GM18526 (cell line): ENCODE data around the gene ZNF575.
A peak's percentile ranks its signal among the peaks of the same experiment; 100 is the strongest.

ENCODE experiments used
- POLR2A ChIP-seq: IDR thresholded peaks from 3 replicates; pipeline ENCODE4 v1.6.1; 2011; ENCODE audit not compliant: insufficient read length; ENCODE audit errors: extremely low read depth

Gene ZNF575

DNA sequence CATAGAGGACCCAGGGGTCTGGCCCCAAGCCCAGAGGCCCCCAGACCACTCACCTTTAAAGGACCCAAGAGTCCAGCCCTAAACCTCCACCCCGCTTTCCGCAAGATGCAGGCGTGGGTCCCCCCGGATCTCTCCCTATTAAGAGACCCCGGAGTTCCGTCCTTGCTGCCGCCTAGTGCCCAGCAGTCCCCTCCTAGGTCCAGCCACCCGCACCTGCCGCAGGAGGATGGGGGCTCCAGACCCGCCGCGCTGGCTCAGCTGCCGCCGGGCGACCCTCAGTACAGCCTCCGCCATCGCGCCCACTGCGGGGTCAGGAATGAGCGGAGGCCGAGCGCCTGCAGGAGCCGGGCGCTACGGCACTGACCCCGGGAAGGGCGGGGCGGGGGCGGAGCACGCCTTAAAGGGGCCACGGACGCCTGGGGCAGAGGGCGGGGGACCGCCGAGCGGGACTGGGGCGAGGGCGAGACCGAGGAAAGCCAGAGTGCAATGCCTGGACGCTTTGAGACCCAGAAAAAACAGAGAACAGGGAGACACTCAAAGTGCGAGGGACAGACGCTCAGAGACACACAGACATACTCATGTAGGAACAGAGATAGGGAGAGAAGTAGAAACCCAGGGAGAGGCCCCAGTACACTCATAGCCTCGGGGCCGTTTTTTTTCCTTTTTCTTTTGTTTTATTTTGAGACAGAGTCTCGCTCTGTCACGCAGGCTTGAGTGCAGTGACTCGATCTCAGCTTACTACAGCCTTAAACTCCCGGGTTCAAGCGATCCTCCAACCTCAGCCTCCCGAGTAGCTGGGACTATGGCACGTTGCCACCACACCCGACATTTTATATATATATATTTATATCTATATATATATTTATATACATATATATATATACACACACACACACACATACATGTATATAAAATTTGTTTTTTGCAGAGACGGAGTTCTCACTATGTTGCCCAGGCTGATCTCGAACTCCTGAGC is 5.8 kb upstream of the ZNF575 start, which contains the start of gene ETHE1:
Gene ETHE1 (minus strand): TSS at position 318 of the 976 bp plus-strand sequence. CDS start 24 bp downstream, at position 294.
- peak; percentile 85 for TF ChIP-seq POLR2A

DNA sequence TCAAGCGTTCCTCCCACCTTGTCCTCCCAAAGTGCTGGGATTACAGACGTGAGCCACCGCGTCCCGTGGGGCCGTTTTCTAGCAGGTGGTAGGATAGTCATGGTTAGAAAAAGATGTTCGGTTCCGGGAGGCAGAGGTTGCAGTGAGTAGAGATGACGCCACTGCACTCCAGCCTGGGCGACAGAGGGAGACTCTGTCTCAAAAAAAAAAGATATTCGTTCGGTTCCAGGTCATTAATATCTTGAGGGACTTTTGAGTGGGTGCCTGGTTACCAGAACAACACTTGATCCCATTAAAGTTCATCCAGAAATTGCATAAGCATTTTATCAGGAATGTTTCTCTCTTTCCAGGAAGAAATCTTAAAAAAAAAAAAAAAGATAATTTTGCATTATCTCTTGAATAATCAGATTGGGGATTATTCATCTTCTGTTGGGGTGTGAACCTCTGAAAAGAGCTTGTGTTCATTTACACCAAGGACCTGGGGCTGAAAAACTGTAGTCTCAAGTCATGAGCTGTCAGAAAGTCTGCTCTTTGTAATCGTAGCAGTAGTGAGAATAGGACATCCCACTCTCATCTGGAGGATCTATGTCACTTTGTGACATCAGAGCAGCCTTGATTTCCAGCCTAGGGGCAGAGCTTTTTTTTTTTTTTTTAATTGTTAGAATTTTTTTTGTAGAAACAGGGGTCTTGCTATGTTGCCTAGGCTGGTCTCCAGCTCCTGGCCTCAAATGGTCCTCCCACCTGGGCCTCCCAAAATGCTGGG is 4.9 kb upstream of the ZNF575 start:
- TF ChIP-seq POLR2A, result no peak

DNA sequence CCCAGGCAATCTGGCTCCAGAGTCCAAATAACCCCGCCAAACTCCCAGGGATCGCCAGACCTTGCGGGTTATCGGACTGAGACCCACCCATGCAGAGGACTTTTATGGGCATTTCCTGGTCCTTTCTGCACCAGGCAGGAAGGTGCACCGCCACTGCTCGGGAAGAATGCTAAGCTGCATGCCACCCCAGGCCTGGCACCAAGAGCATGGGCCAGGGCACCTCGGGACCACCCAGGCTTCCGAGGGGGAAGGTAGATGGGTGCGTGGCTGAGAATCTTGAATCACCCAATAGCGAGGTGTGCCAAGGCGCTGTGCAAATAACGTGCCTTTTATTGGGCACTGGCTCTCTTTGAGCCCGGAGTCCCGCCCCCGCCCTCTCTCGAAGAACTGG is 422 bp upstream of the ZNF575 start:
- TF ChIP-seq POLR2A, result no peak

DNA sequence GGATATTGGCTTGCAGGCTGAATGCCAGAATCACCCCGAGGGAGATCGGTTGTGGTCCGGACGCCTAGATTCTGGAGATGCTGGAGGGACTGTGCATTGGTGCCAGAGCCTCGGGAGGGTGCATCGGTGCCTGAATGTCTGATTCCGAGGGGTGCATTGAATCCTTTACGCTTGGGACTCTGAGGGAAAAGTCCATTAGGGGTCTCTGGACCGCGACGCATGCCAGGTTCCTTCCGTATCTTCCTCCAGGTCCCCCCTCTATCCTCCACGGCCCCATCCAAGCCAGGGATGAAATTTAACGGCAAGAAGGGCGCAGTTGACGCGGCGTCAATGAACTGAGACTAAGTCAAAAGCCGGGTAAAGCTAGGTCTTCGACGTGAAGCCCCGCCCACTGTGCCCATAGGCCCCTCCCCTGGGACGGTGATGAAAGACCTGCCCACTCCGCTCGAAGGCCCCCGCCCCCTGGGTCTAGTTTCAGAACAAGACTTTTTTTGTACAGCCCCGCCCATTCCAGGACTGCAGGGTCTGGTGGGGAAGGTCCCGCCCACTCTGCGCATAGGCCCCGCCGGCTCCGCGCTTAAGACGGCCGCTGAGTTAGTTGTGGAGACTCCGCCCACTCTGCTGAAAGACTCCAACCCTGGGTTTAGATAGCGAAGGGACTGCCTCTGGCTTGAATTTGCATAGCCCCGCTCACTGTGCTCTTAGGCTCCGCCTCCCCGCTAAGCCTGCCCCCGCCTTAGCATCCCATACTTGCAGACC is 737 bp downstream of the ZNF575 start:
- TF ChIP-seq POLR2A, result no peak

DNA sequence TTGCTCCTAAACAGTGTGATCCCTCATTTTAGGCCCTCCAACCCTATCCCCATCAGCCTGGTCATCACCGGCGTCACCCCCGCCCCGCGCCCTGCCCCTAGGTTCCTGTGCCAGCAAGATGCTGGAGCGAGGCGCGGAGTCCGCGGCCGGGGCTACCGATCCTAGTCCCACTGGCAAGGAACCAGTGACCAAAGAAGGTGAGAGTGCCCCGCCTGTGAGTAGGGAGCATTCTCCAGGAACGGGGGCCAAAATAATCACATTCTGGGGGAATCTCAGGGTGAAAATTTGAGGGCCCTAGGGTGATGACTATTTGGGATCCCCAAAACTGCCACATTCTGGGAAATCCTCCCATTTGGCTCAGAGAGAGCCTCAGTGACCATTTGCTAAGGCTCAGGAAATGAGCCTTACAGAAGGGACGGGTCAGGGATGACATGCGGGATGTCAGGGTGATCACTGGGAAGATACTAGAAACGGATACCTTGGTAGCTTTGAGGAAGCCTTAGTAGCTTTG is 1.4 kb downstream of the ZNF575 start:
- no peak for TF ChIP-seq POLR2A

DNA sequence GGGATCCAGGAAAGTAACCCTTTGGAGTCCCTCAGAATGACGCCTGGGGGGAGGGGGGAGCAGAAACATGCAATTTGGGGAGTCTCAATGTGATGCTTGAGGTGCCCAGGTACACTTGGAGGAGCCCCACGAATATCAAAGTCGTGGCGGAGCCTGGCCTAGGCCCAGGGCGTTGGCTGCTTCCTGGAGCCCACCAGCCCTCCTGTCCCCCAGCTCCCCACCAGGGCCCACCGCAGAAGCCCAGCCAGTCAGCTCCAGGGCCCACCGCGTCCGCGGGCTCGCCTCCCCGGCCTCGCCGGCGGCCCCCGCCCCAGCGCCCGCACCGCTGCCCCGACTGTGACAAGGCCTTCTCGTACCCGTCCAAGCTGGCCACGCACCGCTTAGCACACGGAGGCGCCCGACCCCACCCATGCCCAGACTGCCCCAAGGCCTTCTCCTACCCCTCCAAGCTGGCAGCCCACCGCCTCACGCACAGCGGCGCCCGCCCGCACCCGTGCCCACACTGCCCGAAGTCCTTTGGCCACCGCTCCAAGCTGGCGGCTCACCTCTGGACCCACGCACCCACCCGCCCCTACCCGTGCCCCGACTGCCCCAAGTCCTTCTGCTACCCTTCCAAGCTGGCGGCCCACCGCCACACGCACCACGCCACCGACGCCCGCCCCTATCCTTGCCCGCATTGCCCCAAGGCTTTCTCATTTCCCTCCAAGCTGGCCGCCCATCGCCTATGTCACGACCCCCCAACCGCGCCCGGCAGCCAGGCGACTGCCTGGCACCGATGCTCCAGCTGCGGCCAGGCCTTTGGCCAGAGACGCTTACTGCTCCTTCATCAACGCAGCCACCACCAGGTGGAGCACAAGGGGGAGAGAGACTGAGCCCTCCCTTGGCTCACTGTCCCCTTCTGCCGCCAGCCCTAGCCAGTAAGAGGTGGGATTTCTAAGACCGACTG is 2.1 kb downstream of the ZNF575 start:
- TF ChIP-seq POLR2A, result no peak

DNA sequence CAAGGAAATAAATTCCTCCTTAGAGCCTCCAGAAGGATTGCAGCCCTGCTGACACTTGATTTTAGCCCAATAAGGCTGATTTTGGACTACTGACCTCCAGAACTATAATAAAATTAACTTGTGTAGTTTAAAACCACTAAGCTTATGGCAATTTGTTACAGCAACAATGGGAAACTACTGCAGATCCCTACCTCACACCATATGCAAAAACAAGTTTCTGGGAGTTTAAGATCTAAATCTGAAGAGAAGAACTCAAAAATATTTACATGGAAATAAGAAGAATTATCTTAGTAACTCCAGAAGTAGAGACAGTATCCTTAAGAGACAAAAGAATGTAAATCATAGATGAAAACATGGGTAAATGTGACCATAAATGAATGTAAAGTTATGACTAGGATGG is 5.9 kb downstream of the ZNF575 start:
- no peak for TF ChIP-seq POLR2A

DNA sequence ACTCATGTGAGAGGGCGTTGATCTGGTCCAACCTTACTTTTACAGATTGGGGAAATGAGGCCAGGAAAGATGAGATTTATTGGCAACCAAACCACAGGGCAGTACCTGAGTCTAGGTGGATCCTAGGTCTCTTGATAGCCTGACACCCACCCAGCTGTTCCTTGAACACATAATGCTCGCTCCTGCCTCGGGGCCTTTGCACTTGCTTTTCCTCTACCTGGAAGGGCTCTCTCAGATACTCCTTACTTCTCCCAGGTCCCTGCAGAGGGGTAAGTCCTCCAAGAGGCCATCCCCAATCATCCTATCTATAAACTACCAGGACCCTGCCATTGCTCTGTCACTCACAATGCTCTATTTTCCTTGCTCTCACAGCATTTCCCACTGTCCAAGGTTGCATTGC is 7.4 kb downstream of the ZNF575 start:
- TF ChIP-seq POLR2A, result no peak

DNA sequence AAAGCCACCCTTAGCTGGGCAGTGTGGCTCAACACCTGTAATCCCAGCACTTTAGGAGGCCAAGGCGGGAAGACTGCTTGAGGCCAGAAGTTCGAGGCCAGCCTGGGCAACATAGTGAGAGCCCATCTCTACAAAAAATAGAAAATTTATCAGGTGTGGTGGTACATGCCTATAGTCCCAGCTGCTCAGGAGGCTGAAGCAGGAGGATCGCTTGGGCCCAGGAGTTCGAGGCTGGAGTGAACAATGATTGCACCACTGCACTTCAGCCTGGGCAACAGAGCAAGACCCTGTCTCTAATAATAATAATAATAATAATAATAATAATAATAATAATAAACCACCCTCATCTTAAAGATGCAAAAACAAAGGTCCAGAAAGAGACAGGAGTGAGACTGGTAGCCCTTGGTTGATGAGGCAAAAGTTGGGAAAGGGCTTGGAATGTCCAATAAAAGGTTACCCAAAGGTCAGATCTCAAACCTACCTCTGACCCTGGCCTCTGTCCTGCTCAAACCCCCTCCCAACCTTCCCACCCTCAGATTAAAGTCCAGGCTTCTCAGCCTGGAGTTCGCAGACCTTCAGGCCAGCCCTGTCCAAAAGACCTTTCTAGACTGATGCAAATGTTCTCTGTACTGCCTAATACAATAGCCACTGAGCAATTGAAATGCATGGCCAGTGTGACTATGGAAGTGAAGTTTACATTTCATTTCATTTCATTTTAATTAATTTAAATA is 9.1 kb downstream of the ZNF575 start:
- no peak for TF ChIP-seq POLR2A

DNA sequence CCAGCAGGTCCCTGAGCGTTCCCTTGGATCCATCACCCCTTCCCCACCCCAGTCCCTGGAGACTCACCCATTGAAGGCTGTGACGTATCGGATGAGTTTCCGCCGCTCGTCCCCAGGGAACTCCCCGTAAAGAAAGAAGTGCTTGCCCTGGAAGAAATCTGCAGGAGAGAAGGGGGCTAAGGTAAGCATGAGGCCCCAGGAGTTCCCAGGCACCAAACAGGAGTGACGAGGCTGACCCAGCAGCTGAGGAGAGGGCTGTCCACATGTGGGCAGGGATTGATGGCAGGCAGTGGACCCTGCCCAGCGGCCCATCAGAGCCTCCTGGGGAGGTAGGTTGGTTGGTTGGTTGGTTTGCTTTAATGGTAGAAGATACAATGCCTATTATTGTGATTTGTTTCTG is 11.1 kb downstream of the ZNF575 start:
- TF ChIP-seq POLR2A, result no peak

DNA sequence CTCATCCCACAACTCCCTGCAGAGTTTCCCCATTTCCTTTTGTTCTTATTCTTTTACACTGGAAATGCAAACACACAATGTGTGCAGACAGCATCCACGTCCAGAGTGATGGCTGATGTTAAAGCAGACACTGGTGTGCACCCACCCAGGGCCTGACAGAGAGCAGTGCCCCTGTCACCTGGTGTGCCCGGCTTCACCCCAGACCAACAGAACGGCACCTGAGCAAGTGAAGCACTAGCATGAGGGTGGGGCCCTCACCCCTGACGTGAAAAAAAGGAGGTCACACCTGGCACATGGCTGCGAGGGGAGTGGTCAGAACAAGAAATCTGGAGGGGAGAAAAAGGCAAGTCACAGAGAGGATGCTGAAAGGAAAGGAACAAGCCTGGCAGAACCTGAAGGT is 12.3 kb downstream of the ZNF575 start:
- no peak for TF ChIP-seq POLR2A

DNA sequence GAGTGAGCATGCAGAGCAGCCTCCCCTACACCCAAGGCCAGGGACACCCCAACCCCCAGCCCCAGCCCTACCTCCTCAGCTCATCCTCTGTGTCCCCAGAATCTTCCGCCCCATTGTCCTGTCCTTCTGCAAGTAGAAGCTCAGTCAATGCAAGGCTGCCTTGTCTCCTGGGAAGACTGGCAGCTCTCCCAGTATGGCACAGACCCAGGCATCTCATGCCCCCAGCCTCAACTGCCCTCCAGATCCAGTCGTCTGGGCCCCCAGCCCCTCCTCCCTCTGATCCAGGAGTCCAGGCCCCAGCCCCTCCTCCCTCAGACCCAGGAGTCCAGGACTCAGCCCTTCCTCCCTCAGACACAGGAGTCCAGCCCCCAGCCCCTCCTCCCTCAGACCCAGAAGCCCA is 13.0 kb downstream of the ZNF575 start:
- TF ChIP-seq POLR2A, result no peak

DNA sequence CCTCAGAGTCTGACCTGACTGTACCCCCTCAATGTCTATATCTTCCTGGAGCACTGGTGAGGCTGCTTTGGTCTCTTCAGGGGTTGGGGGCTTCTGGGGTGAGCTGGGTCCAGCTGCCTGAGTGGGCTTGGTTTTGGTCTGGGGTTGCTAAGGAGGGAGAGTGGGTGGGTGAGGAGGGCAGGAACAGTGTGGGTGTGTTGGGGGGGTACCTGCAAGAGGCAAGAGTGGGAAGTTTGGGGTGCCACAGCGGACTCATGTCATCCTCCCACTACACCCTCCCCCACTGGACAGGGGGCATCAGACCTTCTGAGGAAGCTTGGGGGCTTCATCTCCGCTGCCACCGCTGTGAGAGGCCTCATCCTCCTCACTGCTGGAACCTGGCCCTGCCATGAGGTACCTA is 13.6 kb downstream of the ZNF575 start:
- TF ChIP-seq POLR2A, result no peak

DNA sequence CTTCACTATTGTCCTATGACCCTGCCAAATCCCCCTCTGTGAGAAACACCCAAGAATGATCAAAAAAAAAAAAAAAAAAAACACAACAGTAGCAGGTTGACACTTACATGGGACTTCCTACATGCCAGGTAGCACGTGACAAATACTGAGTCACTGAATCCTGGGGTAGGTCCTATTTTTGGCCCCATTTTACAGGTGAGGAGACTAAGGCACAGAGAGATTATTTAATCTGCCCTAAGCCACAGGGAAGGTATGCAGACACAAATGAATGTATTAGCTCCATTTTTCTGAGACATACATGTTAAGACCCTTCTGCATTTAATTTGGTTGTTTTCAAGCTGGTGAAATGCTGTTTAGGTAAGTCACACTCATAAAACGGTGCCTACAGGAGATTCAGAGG is 15.7 kb downstream of the ZNF575 start:
- no peak for TF ChIP-seq POLR2A
